HEK293 (cell line): Measurements from ENCODE around the gene EIF2B2.

Source experiments
- ATF2 ChIP-seq: fragments of 450-650 bp; formaldehyde crosslinking; IDR thresholded peaks from 2 replicates; pipeline ENCODE4 v1.5.1; 2016; ENCODE audit warnings: missing biosample characterization, missing genetic modification characterization, low read depth
- GFI1B ChIP-seq: fragments of 450-650 bp; formaldehyde crosslinking; IDR thresholded peaks from 2 replicates; pipeline ENCODE4 v1.5.1; 2016; ENCODE audit warnings: missing biosample characterization, missing genetic modification characterization
- GLIS1 ChIP-seq: fragments of 450-650 bp; formaldehyde crosslinking; IDR thresholded peaks from 2 replicates; pipeline ENCODE4 v1.5.1; 2016; ENCODE audit warnings: missing biosample characterization, missing genetic modification characterization
- HOXD13 ChIP-seq: sonication (generic); formaldehyde crosslinking; IDR thresholded peaks from 2 replicates; pipeline ENCODE4 v1.8.0; 2022; ENCODE audit warnings: missing genetic modification reagents, borderline replicate concordance
- INSM2 ChIP-seq: fragments of 450-650 bp; formaldehyde crosslinking; IDR thresholded peaks from 2 replicates; pipeline ENCODE4 v1.5.1; 2016; ENCODE audit warnings: missing biosample characterization, missing genetic modification characterization
- KLF17 ChIP-seq: fragments of 450-650 bp; formaldehyde crosslinking; IDR thresholded peaks from 2 replicates; pipeline ENCODE4 v1.5.1; 2016; ENCODE audit warnings: missing biosample characterization, missing genetic modification characterization
- PRDM2 ChIP-seq: fragments of 450-650 bp; formaldehyde crosslinking; IDR thresholded peaks from 2 replicates; pipeline ENCODE4 v1.5.1; 2016; ENCODE audit warnings: missing biosample characterization, missing genetic modification characterization, borderline replicate concordance
- YY1 ChIP-seq: fragments of 450-650 bp; formaldehyde crosslinking; IDR thresholded peaks from 2 replicates; pipeline ENCODE4 v1.5.1; 2018; ENCODE audit warnings: missing biosample characterization, missing genetic modification characterization
- ZBTB17 ChIP-seq: fragments of 450-650 bp; formaldehyde crosslinking; IDR thresholded peaks from 2 replicates; pipeline ENCODE4 v1.5.1; 2016; ENCODE audit warnings: missing biosample characterization, missing genetic modification characterization
- ZBTB48 ChIP-seq: fragments of 450-650 bp; formaldehyde crosslinking; IDR thresholded peaks from 2 replicates; pipeline ENCODE4 v1.5.1; 2016; ENCODE audit warnings: missing biosample characterization, missing genetic modification characterization
- ZBTB7A ChIP-seq: fragments of 450-650 bp; formaldehyde crosslinking; IDR thresholded peaks from 2 replicates; pipeline ENCODE4 v1.5.1; 2016; ENCODE audit warnings: low read depth, missing biosample characterization, missing genetic modification characterization
- ZBTB8A ChIP-seq: fragments of 450-650 bp; formaldehyde crosslinking; IDR thresholded peaks from 2 replicates; pipeline ENCODE4 v1.5.1; 2016; ENCODE audit warnings: missing biosample characterization, missing genetic modification characterization
- ZFP69B ChIP-seq: fragments of 450-650 bp; formaldehyde crosslinking; IDR thresholded peaks from 2 replicates; pipeline ENCODE4 v1.5.1; 2016; ENCODE audit warnings: missing biosample characterization, missing genetic modification characterization
- ZNF274 ChIP-seq, 2 experiments: fragments of 200-500 bp in 1 of 2; fragments of 450-650 bp in 1 of 2; sonication (Bioruptor generic) in 1 of 2; formaldehyde crosslinking in 1 of 2; IDR thresholded peaks; 2 replicates each; pipeline versions ENCODE4 v1.5.1 to v1.6.1; 2014 to 2016; ENCODE audit warnings: borderline replicate concordance in 1 of 2, inconsistent platforms in 1 of 2, low read length in 1 of 2, missing biosample characterization in 1 of 2, missing genetic modification characterization in 1 of 2
- ZNF324 ChIP-seq: fragments of 450-650 bp; formaldehyde crosslinking; IDR thresholded peaks from 2 replicates; pipeline ENCODE4 v1.5.1; 2016; ENCODE audit warnings: missing biosample characterization, missing genetic modification characterization
- ZNF341 ChIP-seq: fragments of 450-650 bp; formaldehyde crosslinking; IDR thresholded peaks from 2 replicates; pipeline ENCODE4; 2016; ENCODE audit warnings: low read depth, missing biosample characterization, missing genetic modification characterization
- ZNF362 ChIP-seq: fragments of 450-650 bp; formaldehyde crosslinking; IDR thresholded peaks from 2 replicates; pipeline ENCODE4 v1.5.1; 2016; ENCODE audit warnings: missing biosample characterization, missing genetic modification characterization
- ZNF366 ChIP-seq: fragments of 450-650 bp; formaldehyde crosslinking; conservative IDR thresholded peaks from 2 replicates; pipeline ENCODE4 v1.5.1; 2016; ENCODE audit warnings: missing biosample characterization, missing genetic modification characterization
- ZNF423 ChIP-seq: fragments of 450-650 bp; formaldehyde crosslinking; IDR thresholded peaks from 2 replicates; pipeline ENCODE4 v1.5.1; 2016; ENCODE audit warnings: missing biosample characterization, missing genetic modification characterization
- ZNF660 ChIP-seq: fragments of 450-650 bp; IDR thresholded peaks from 2 replicates; pipeline ENCODE4 v1.5.1; 2018; ENCODE audit warnings: missing biosample characterization, mild to moderate bottlenecking, missing genetic modification characterization
- ZNF704 ChIP-seq: fragments of 450-650 bp; formaldehyde crosslinking; IDR thresholded peaks from 2 replicates; pipeline ENCODE4 v1.5.1; 2016; ENCODE audit warnings: missing biosample characterization, missing genetic modification characterization
- ZNF777 ChIP-seq: fragments of 450-650 bp; formaldehyde crosslinking; IDR thresholded peaks from 2 replicates; pipeline ENCODE4 v1.5.1; 2017; ENCODE audit warnings: missing biosample characterization, missing genetic modification characterization, borderline replicate concordance
- ZXDB ChIP-seq: fragments of 450-650 bp; formaldehyde crosslinking; IDR thresholded peaks from 2 replicates; pipeline ENCODE4 v1.5.1; 2016; ENCODE audit warnings: missing biosample characterization, missing genetic modification characterization
- TF ChIP-seq, protein P1 (sequence below): fragments of 450-650 bp; formaldehyde crosslinking; IDR thresholded peaks from 2 replicates; pipeline ENCODE4 v1.5.1; 2016; ENCODE audit warnings: missing biosample characterization, missing genetic modification characterization

The EIF2B2 gene

DNA sequence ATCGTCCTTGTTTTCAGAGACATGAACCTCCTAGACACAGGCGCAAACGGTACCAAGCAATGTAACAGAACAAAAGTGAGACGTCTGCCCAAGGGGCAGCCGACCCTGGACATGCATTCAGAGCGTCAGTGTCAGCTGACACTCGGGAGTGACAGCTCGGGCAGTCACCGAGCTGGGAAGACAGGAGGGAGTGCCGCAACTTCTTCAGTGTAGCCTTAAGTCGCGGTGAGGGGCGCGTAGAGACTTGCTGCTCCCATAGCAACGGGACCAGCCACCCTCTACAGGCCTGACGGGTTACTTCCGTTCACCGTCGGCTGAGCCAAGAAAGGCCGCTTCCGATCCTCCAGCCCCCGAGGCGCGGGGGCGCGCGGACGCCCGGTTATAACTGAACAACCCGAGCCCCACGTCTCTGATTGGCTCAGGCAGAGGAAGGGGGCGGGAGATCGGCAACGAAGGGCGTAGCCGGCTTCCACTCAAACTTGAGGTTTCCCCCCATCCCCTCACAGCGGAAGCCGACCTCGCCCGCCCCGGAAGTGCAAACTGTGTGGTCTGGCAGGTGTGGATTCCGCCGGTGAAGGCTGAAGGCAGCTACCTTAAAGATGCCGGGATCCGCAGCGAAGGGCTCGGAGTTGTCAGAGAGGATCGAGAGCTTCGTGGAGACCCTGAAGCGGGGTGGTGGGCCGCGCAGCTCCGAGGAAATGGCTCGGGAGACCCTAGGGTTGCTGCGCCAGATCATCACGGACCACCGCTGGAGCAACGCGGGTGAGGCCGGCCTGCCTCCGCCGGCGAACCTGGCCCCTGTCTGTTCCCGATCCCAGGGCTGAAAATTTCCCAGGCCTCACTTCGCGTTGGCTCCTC is at the start of gene EIF2B2 (continued):
- TF ChIP-seq, protein P1, sequence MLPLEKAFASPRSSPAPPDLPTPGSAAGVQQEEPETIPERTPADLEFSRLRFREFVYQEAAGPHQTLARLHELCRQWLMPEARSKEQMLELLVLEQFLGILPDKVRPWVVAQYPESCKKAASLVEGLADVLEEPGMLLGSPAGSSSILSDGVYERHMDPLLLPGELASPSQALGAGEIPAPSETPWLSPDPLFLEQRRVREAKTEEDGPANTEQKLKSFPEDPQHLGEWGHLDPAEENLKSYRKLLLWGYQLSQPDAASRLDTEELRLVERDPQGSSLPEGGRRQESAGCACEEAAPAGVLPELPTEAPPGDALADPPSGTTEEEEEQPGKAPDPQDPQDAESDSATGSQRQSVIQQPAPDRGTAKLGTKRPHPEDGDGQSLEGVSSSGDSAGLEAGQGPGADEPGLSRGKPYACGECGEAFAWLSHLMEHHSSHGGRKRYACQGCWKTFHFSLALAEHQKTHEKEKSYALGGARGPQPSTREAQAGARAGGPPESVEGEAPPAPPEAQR (tag by site-specific recombination): no peak
- no peak; the same call in 1 of the 2 replicates for TF ChIP-seq ZNF777
- peak; percentile 62 for TF ChIP-seq ZBTB8A (tag by site-specific recombination)
- TF ChIP-seq ZBTB7A: no peak
- no peak for TF ChIP-seq ZNF423 (tag by site-specific recombination)
- no peak for TF ChIP-seq ZNF324 (tag by site-specific recombination)
- TF ChIP-seq HOXD13 (CRISPR knock-in tag): no peak
- no peak for TF ChIP-seq ZNF362 (tag by site-specific recombination)
- TF ChIP-seq GLIS1 (tag by site-specific recombination): peak; percentile 20; the same call in 1 of the 2 replicates
- no peak for TF ChIP-seq ATF2 (tag by site-specific recombination)
- TF ChIP-seq ZNF366: no peak; the same call in 1 of the 2 replicates
- TF ChIP-seq ZNF341 (tag by site-specific recombination): peak; percentile 87
- TF ChIP-seq KLF17 (tag by site-specific recombination): peak; percentile 26; the same call in 1 of the 2 replicates
- no peak for TF ChIP-seq ZNF274 (IDR thresholded peaks at IDR 0.05; ENCODE audit: low read length)
- no peak for TF ChIP-seq ZNF274 (tag by site-specific recombination; IDR thresholded peaks at IDR 0.05; ENCODE audit: borderline replicate concordance)
- no peak for TF ChIP-seq GFI1B (tag by site-specific recombination)
- peak; percentile 51 for TF ChIP-seq ZBTB17 (tag by site-specific recombination)
- TF ChIP-seq ZNF704 (tag by site-specific recombination): peak; percentile 25; the same call in 1 of the 2 replicates
- 0 out of 2 replicates have a peak, but pooled peaks have one; percentile 53 for TF ChIP-seq ZXDB (tag by site-specific recombination)
- TF ChIP-seq YY1 (tag by site-specific recombination): no peak; the same call in 1 of the 2 replicates
- no peak for TF ChIP-seq ZFP69B (tag by site-specific recombination)
- TF ChIP-seq INSM2 (tag by site-specific recombination): no peak
- no peak for TF ChIP-seq PRDM2
- TF ChIP-seq ZNF660 (tag by site-specific recombination): peak; percentile 9; the same call in 1 of the 2 replicates
- TF ChIP-seq ZBTB48 (tag by site-specific recombination): 0 out of 2 replicates have a peak, but pooled peaks have one; percentile 13
